GM08714 (cell line): Measurements from ENCODE around the gene TM4SF1.

ENCODE experiments used
- H3K4me3 ChIP-seq: fragments of 200-500 bp; sonication (Bioruptor generic); 2 replicates; pipeline ENCODE4 v1.5.1; 2014; ENCODE audit warnings: mild to moderate bottlenecking, low read length, inconsistent platforms
- ZNF274 ChIP-seq: IDR thresholded peaks from 2 replicates; pipeline ENCODE4 v1.6.1; 2012; ENCODE audit warnings: mild to moderate bottlenecking, low read depth, low read length

Gene TM4SF1

GRCh38 chr3:149401926-149402310 lies 24.5 kb upstream of the TM4SF1 start:
- no peak overlapping the region for H3K4me3 ChIP-seq
- no peak for TF ChIP-seq ZNF274

GRCh38 chr3:149401212-149401925 lies 23.9 kb upstream of the TM4SF1 start:
- H3K4me3 ChIP-seq = no peak overlapping the region

GRCh38 chr3:149400645-149401044 lies 23.2 kb upstream of the TM4SF1 start:
- H3K4me3 ChIP-seq = no peak overlapping the region
- TF ChIP-seq ZNF274 = no peak

More at GRCh38 chr3:149401212-149401925, 23.9 kb upstream of the TM4SF1 start:
- TF ChIP-seq ZNF274 = no peak

GRCh38 chr3:149398296-149398695 lies 20.8 kb upstream of the TM4SF1 start:
- no peak for TF ChIP-seq ZNF274
- H3K4me3 ChIP-seq = no peak overlapping the region

- H3K4me3 ChIP-seq = no peak overlapping the region
- TF ChIP-seq ZNF274 = no peak
Measured at GRCh38 chr3:149397528-149397927, 20.1 kb upstream of the TM4SF1 start.

- TF ChIP-seq ZNF274 = no peak
- no peak overlapping the region for H3K4me3 ChIP-seq
Measured at GRCh38 chr3:149396476-149396875, 19.0 kb upstream of the TM4SF1 start.

- TF ChIP-seq ZNF274 = no peak
- H3K4me3 ChIP-seq = no peak overlapping the region
Measured at GRCh38 chr3:149395107-149396089, 17.9 kb upstream of the TM4SF1 start.

GRCh38 chr3:149393345-149394160 lies 16.1 kb upstream of the TM4SF1 start:
- TF ChIP-seq ZNF274 = no peak
- no peak overlapping the region for H3K4me3 ChIP-seq

- no peak for TF ChIP-seq ZNF274
- H3K4me3 ChIP-seq = no peak overlapping the region
Measured at GRCh38 chr3:149391960-149392359, 14.5 kb upstream of the TM4SF1 start.

GRCh38 chr3:149390772-149391212 lies 13.3 kb upstream of the TM4SF1 start:
- H3K4me3 ChIP-seq = no peak overlapping the region
- TF ChIP-seq ZNF274 = no peak

GRCh38 chr3:149390294-149390693 lies 12.8 kb upstream of the TM4SF1 start:
- no peak for TF ChIP-seq ZNF274
- no peak overlapping the region for H3K4me3 ChIP-seq

- no peak overlapping the region for H3K4me3 ChIP-seq
- TF ChIP-seq ZNF274 = no peak
Measured at GRCh38 chr3:149388531-149389417, 11.3 kb upstream of the TM4SF1 start.

GRCh38 chr3:149388001-149388440 lies 10.6 kb upstream of the TM4SF1 start:
- TF ChIP-seq ZNF274 = no peak

More at GRCh38 chr3:149388001-149388440, 10.6 kb upstream of the TM4SF1 start:
- no peak overlapping the region for H3K4me3 ChIP-seq
